ENCODE measurements around the gene EPS15.

The EPS15 gene

DNA sequence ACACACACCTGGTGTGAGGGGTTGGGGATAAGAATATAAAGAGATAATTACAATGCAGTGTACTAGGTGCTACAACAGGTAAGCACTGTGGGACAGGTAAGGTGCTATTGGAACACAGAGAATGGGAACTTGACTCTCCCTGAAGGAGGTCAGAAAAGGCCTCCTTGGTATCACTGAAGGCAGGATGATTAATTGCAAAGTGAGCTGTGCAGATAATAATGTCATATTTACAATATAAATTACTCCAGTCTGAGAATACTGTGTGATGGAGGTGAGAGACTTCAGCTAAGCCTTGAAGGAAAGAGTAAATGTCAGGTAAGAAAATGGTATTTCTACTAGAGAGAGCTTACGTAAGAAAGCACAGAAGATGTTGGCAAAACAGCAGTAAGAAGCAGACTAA, 91.6 kb downstream of the EPS15 start:
- ChIA-PET POLR2A (no interaction called here), CTCF (interaction anchor here (0.8 to 1.0 kb wide), 2 partner anchors 9 to 10 kb away, joined by 3 to 4 read pairs; no protein-coding TSS in a partner anchor)
- H3K4me3 ChIP-seq (ENCODE audit: low read depth, low read length) = no peak overlapping the region
- DNase-seq (ENCODE audit: low read depth, low spot score) = no peak
- TF ChIP-seq, protein P1, sequence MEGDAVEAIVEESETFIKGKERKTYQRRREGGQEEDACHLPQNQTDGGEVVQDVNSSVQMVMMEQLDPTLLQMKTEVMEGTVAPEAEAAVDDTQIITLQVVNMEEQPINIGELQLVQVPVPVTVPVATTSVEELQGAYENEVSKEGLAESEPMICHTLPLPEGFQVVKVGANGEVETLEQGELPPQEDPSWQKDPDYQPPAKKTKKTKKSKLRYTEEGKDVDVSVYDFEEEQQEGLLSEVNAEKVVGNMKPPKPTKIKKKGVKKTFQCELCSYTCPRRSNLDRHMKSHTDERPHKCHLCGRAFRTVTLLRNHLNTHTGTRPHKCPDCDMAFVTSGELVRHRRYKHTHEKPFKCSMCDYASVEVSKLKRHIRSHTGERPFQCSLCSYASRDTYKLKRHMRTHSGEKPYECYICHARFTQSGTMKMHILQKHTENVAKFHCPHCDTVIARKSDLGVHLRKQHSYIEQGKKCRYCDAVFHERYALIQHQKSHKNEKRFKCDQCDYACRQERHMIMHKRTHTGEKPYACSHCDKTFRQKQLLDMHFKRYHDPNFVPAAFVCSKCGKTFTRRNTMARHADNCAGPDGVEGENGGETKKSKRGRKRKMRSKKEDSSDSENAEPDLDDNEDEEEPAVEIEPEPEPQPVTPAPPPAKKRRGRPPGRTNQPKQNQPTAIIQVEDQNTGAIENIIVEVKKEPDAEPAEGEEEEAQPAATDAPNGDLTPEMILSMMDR (IDR thresholded peaks at IDR 0.05; ENCODE audit: insufficient read depth, low read length, missing control alignments) = no peak

DNA sequence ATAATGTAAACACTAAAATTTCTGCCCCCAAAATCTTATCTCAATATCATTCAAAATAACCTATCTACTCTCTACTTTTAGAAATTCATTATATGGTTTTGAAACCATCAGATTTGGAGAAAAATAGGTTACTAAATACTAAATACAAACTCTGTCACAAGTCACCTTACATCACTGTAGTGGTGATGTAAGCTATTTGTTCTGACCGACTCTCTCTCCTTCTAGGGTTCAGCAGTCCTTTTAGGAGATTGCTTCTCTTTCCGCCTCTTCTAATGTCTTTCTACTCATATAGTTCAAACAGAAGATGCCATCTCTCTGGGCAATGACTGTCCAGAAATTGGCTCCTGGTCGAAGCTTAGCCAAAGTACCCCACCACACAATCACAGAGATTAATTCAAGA, 93.1 kb downstream of the EPS15 start:
- DNase-seq (ENCODE audit: low read depth, low spot score) = no peak
- POLR2A ChIA-PET = no interaction called here
- CTCF ChIA-PET = interaction anchor here (0.7 kb wide), 1 partner anchor 54 kb away, joined by 3 read pairs; no protein-coding TSS in a partner anchor
- no peak overlapping the region for H3K4me3 ChIP-seq (ENCODE audit: low read depth, low read length)
- TF ChIP-seq, protein P1 (IDR thresholded peaks at IDR 0.05; ENCODE audit: insufficient read depth, low read length, missing control alignments) = no peak

DNA sequence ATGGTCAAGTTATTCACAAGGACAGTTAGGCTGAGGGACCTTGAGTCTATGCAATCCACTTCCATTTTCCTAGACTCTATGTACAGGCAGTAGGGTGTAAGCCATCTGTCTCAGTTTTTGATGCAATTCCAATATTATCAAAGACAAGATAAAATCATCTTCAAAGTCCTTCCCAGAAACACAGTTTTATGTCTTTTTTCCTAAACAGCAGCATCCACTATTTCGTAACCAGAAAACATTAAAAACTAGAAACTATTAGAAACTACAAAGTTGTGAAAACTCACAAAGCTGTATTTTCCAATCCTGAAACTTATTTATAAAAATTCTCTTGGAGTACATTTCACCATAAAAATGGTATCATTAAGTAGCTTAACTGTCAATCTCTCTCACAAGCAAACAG, 93.8 kb downstream of the EPS15 start:
- CTCF ChIA-PET = interaction anchor here (0.7 kb wide), 1 partner anchor 54 kb away, joined by 3 read pairs; no protein-coding TSS in a partner anchor
- TF ChIP-seq, protein P1 (IDR thresholded peaks at IDR 0.05; ENCODE audit: insufficient read depth, low read length, missing control alignments) = no peak
- POLR2A ChIA-PET = no interaction called here
- no peak overlapping the region for H3K4me3 ChIP-seq (ENCODE audit: low read depth, low read length)
- no peak for DNase-seq (ENCODE audit: low read depth, low spot score)

DNA sequence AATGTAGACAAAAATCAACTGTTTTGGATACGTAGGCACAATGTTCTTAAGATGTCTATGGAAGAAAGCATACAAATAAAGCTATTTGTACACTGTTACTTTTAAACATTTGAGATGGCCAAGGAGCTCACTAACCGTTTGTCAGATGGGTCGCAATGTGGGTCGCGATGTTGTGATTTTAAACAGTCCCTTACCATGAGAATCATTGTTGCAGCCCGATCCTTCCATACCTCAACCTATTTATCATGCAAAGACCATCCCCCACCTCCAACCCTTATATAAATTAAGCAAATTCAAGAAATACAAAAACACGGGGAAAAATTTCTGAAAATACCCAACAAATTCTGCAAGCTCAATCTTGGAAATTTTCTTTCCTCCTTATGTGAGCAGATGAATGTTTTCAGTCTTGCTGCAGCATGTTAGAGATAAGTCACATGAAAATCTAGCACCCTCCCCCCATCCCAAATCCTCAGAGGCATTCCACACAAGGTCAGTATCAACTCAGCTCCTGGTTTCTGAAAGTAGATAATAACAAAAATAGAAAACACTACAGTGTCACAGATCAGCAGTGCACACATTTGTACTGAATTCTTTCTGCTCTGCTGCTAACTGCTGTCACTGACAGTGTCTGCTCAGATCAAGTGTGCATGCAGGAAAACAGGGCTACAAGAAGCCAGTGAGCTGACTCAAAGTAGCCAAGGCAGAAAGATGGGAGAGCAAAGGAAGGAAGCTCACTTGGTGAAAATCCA, 95.8 kb downstream of the EPS15 start:
- CTCF ChIA-PET = interaction anchor here (1.0 to 2.4 kb wide), 6 partner anchors 10 to 234 kb away, joined by 3 to 12 read pairs (median 4); no protein-coding TSS in a partner anchor
- POLR2A ChIA-PET = no interaction called here
- TF ChIP-seq, protein P1 (IDR thresholded peaks at IDR 0.05; ENCODE audit: insufficient read depth, low read length, missing control alignments) = no peak
- H3K4me3 ChIP-seq (ENCODE audit: low read depth, low read length) = no peak overlapping the region
- no peak for DNase-seq (ENCODE audit: low read depth, low spot score)

DNA sequence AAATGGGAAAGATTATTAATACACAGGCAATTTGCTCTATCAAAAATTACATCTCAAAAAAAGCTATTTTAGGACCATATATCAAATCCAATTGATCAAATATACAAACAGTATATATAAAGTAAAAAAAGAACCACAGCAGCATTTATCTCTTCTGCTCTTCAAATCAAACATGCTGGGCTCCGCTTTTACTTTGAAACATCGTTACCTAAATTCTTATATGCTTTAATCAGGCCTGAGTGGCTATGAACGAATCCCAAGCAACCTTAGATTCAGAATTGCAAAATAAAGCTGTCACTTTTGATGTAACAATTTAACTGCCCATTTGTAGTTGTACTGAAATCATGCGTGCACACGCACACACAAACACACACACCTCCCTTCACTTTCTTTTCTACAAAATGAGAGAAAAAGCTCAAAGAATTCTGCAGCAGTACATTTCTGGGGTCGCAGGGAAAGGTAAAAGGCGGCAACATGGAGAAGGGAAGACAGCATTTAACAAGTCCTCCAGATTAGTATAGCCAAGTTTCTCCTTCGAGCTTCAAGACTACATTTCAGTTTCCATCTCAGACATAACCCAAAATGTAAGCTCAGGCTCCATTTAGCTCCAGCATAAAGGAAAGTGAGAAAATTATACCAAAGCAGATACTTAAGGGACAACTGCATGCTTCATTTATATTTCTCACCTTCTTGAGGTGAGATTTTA, 96.5 kb downstream of the EPS15 start:
- no peak for DNase-seq (ENCODE audit: low read depth, low spot score)
- ChIA-PET CTCF (interaction anchor here (1.0 to 2.4 kb wide), 6 partner anchors 10 to 234 kb away, joined by 3 to 12 read pairs (median 4); no protein-coding TSS in a partner anchor), POLR2A (no interaction called here)

More for the DNA sequence above, 96.5 kb downstream of the EPS15 start:
- TF ChIP-seq, protein P1 (IDR thresholded peaks at IDR 0.05; ENCODE audit: insufficient read depth, low read length, missing control alignments) = no peak
- H3K4me3 ChIP-seq (ENCODE audit: low read depth, low read length) = no peak overlapping the region
